ENCODE measurements around the gene PWP1.
"Not testable (repeated sequence)": the region's sequence is repeated elsewhere in the genome, so short reads cannot be mapped to it uniquely, and the experiment has no call there.

The PWP1 gene

DNA sequence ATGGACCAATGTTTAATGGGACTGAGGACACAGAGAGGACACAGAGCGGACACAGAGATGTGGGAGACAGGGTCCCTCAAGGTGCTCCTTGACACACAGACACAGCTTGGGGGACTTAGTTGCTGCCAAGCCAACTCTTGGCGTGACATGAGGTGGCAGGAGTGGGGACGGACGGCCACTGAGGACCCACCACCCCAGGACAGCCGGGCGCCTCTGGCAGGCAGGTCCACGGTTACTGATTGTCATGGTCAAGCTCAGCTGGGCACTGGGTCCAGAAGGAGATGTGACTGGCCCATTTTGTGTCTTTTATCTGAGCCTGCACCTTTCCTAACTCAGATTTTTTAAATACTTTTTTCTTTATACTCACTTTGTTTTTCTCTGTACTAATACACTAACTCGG lies 15.7 kb upstream of the PWP1 start:
- DNase-seq, result no peak

DNA sequence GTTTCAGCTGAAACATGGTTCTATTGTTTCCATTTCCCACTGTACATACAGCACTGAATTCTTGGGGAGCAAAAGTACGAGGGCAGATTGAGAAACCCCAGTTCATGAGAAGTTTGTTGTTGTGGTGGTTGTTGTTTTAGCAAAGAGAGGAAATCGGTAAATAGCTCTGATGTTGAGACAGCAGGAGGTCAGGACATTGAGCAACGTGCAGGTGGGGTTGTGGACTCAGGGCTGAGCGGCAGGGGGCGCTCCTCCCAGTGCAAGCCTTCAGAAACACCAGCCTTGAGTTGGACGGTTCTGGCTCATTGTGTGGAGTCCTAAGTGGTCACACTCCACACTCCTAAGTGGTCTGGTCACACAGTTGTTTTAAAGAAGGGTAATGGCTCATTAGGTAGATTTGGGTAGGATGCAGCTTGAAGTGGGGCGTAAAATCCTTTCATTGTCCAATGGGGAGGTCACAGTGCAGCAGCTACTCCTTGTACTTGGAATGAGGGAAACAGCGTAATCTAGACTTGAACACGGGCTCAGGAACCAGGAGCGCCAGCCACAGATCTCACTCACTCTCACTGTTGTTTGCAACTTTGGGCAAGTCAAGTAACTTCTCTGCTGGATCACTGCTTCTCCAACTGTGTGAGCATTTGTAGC lies 14.5 kb upstream of the PWP1 start:
- DNase-seq, result no peak

DNA sequence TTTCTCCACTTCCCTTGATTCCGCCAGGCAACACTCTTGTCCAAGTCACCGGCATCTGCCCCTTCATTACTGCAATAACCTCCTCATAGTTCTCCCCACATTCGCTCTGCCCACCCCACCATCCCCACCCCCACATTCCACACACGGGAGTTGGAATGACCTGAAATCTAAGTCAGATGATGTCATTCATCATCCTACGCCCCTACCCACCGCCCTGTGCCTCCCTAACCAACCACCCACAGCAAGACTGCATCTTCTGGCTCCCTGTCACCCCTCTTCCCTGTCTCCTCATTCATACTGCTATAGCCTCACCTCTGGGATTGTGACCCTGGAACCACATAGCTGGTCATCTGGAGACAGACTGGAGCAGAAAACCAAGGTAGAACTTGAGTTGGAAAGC lies 7.9 kb upstream of the PWP1 start:
- DNase-seq, result no peak

DNA sequence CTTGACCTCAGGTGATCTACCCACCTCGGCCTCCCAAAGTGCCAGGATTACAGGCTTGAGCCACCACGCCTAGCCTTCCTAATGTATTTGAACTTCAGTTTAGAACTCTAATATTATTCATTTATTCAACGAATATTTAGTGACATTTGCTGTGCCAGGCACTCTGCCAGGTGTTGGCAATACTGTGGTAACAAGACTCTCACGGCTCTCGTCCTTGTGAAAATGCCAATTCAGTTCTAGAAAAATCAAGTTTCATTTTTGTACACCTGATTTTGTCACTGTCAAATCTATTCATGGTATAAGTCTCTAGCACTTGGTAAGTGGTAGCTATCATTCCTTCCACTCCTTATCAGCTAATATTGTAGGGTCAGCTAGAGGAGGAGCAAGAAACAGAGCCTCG lies 6.3 kb upstream of the PWP1 start:
- DNase-seq, result no peak

DNA sequence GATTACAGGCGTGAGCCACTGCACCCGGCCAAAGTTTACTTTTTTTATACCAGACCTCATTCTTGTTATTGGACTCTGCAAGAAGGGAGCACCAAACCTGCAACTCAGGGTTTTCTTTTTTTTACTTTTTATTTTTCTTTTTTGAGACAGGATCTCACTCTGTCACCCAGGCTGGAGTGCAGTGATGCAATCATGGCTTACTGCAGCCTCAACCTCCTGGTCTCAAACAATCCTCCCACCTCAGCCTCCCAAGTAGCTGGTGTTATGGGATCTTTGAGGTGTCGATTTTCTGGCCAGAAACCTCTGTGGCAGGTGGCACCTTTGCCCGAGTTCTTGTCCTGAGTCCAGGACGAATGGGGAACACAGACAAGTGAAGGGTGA lies 4.2 kb upstream of the PWP1 start:
- DNase-seq, result no peak

DNA sequence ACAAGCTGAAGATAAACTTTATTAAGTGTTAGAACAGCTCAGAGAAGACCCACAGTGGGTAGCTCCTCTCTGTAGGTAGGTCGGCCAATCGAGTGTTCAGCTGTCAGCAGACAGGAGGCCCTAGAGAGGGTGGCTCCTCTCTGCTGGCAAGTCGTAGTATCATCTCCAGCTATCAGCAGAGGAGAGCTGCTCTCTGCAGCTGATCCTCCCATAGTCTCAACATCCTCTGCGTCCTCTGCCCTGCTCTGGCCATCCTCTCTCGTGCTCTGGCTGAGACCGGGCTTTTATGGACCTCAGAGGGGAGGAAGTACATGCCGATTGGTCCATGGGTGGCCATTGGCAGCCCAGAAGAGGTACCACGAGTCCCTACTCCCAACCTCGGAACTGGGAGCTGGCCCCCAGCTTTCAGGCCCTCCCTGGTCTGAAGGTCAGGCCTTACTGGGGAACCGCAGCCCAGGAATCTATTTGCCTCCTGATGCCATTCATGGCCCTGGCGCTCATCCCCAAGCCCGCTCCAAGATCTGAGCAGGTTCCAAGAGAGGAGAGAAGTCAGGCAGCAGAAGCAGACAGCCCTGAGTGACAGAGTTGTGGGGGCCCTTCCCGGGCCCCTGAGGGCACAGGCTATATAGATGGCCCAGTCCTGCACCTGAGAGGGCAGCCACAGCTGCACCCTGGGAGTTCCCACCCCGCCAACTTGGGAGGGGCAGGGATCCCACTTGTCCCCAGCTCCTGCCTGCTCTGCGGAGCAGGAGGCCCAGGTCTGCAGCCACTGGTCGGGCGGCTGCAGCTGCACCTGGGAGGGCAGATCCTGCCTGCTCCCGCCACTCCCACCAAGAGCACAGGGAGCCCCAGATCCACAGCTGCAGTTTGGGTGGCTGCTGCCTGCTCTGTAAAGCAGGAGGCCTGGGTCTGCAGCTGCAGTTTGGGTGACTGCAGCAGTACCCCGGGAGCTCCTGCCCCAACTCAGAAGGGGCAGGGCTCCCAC lies 3.5 kb upstream of the PWP1 start:
- no peak for DNase-seq

DNA sequence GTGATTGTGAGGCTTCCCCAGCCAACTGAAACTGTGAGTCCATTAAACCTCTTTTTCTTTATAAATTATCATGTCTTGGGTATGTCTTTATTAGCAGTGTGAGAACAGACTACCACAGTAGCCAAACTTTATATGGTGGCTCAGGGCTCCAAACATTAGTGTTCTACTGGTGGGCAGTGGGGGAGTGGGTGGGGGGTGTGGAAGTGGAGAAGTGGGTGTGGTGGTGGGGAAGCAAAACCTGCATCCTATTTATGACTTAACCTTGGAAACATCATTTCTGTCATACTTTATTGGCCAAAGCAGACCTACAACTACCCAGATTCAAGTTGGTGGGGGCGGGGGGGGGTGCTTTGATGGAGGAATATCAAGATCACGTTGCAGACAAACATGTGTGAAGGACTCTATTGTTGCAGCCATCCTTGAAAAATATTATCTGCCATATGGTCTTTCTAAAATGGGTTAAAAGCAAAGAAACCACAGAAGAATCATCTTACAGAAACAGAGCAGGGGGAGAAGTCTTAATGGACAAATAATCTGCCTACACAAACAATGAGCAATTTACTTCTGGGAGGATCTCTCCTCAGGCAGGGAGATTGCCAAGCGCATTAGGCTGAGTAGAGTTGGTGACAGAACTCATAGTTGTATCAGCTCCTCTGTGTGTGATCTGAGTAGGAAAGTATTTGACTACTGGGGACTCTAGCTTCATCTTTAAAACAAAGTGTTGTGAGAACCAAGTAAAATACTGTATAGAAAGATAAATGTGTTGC lies 1.4 kb upstream of the PWP1 start:
- DNase-seq, result no peak

DNA sequence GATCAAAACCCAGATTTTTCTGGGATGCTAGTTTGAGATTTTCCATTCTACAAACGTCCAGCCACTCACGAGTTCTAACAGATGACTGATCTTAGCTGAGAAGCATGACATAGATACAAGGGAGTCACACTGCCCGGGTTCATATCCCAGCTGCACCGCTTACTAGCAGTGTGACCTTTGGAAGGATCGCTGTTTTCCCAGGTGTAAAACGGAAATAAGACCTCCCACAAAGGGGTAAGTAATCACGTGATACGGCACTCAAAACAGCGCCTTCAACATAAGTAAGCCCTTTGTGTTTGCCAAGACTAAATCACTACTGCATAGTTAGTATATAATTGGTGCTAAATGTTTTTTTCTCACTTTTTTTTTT lies 624 bp upstream of the PWP1 start:
- DNase-seq, result no peak

DNA sequence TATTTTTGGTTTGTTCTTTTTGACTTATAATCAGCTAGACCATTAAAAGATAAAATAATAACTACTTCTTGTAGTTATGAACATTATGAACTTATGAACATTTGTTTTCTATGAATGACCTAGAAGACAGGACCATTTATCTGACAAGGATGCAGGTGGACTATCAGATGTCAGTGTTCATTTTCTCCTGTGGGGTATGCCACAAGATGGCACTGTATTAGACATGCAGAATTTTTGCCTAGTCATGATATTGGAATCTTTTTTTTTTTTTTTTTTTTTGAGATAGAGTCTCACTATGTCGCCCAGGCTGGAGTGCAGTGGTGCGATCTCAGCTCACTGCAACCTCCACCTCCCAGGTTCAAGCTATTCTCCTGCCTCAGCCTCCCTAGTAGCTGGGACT lies 10.2 kb downstream of the PWP1 start:
- not testable (repeated sequence) for DNase-seq

DNA sequence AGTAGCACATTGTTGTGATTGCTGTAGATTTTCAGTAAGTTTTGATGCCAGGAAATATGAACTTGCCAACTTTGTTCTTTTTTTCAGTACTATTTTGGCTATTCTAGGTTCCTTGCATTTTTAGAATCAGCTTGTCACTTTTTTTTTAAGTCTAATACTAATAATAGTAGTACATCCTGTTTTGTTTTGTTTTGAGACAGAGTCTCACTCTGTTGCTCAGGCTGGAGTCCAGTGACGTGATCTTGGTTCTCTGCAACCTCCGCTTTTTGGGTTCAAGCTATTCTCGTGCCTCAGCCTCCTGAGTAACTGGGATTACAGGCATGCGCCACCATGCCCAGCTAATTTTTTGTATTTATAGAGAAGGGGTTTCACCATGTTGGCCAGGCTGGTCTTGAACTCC lies 16.5 kb downstream of the PWP1 start:
- DNase-seq, result no peak

DNA sequence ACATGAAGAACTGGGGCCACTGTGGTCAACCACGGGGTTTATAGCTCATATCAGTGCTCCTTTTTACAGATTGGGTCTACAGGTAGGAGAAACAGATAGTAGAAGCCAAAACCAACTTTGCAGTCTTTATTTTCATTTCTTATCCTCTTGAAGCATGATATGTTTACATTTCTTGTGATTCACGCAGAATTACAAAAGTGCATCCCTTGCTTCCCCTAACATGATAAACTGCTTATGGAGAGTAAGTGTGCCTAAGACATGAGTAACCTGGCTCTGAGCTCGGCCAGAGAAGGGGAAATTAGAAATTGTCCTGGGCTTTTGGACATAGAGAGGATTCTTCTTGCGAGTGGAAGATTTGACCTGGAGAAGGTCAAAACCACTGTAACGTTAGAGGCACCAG lies 18.4 kb downstream of the PWP1 start:
- DNase-seq, result no peak

DNA sequence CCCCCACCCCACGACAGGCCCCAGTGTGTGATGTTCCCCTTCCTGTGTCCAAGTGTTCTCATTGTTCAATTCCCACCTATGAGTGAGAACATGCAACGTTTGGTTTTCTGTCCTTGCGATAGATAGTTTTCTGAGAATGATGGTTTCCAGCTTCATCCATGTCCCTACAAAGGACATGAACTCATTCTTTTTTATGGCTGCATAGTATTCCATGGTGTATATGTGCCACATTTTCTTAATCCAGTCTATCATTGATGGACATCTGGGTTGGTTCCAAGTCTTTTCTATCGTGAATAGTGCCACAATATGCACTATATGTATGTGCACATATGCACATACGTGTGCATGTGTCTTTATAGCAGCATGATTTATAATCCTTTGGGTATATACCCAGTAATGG lies 19.9 kb downstream of the PWP1 start:
- DNase-seq, result not testable (repeated sequence)

DNA sequence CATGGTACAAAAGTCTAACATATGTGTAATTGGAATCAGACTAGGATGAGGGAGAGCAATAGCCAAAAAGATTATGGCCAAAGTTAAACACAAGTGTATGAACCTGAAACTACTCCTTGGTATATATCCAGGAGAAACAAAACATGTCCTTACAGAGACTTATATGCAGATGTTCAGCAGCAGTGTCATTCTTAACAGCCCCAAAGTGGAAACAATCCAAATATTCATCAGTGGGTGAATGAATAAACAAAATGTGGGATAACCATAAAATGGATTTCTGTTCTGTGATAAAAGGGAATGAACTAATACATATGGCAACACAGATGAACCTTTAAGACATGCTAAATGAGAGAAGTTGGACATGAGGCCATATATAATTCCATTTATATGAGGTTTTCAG lies 30.2 kb downstream of the PWP1 start:
- DNase-seq, result no peak

DNA sequence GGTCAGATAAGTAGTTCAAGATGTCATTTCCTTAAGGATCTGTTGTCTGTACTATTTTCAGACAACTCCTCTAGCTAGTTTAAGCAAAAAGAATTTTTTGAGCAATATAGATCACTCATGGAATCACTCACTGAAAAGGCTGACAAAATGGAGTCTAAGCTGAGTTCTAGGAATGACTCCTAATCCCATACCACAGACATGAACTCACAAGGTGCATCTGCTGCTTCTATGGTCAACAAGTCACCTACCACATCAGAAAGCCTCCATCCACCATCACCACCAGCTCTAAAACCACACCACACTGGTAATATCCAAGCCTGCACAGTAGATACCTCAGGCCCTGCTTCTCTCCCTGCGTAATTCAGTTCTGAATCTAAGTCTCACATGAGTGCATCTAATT lies 33.0 kb downstream of the PWP1 start:
- no peak for DNase-seq

DNA sequence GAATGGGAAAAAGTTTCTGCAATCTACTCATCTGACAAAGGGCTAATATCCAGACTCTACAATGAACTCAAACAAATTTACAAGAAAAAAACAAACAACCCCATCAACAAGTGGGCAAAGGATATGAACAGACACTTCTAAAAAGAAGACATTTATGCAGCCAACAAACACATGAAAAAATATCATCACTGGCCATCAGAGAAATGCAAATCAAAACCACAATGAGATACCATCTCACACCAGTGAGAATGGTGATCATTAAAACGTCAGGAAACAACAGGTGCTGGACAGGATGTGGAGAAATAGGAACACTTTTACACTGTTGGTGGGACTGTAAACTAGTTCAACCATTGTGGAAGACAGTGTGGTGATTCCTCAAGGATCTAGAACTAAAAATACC lies 41.7 kb downstream of the PWP1 start:
- DNase-seq, result not testable (repeated sequence)

DNA sequence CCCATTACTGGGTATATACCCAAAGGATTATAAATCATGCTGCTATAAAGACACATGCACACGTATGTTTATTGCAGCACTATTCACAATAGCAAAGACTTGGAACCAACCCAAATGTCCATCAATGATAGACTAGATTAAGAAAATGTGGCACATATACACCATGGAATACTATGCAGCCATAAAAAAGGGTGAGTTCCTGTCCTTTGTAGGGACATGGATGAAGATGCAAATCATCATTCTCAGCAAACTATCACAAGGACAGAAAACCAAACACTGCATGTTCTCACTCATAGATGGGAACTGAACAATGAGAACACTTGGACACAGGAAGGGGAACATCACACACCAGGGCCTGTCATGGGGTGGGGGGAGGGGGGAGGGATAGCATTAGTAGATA lies 42.1 kb downstream of the PWP1 start:
- DNase-seq, result not testable (repeated sequence)

DNA sequence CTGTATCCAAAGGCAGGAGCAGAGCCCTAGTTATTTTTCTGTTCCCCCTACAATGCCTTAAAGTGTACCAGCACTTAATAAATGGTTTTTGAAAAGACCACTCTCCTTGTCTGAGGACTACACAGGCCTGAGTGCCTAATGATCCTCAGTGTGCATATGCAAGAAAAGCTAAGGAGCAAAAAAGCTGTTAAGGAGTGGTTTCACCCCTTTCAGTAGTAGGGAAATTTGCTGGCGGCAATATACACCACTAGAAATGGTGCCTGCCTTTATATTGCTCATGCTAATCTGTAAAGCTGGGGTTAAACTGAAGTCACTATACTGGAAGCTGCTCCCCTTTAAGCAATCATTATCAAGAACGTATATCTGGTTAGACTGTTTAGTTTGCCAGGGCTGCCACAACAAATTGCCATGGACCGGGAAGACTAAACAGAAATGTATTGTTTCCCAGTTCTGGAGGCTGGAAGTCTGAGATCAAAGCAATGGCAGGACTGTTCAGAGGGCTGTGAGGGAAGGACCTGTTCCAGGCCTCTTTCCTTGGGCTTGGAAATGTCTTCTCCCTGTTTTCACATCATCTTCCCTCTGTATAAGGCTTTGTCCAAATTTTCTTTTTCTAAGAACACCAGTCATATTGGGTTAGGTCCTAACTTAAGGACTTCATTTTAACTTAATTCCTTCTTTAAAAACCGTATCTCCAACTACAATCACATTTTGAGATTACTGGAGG lies 45.2 kb downstream of the PWP1 start:
- no peak for DNase-seq

DNA sequence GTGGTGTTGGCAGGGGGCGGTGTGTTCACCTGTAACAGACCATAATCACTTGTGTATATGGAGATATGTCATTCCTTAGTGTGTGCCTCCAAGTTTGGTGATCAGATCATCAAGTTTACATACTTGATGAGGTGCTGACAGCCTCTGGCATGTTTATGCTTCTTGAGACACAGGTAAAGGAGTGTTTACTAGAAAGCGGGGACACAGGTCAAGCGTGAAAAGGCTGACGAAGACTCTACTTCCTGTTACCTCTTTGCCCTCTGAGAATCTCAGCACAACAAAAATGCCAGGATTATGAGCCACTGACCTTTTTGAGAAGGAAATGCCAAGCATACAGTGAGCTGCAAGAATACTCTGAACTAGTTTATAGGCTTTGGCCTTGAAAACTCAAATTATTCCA lies 45.8 kb downstream of the PWP1 start:
- no peak for DNase-seq

DNA sequence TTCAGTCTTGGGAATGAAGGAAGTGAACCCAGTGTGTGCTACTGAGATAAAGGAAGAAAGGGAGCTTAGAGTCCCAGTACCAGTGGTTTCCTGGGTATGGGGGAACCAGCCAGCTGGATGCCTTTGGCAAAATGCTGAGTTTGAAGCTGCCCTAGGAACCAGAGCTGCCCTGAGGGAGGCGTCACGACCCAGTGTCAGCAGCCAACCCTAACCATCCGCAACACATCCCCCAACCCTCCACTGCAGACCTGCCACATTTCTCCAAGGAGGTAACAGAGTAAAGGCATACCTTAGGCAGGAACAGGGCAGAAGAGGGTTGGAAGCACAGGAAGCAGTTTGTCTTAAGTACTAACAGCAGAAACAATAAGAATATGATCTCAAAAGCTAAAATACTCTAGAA lies 46.8 kb downstream of the PWP1 start:
- DNase-seq, result no peak

DNA sequence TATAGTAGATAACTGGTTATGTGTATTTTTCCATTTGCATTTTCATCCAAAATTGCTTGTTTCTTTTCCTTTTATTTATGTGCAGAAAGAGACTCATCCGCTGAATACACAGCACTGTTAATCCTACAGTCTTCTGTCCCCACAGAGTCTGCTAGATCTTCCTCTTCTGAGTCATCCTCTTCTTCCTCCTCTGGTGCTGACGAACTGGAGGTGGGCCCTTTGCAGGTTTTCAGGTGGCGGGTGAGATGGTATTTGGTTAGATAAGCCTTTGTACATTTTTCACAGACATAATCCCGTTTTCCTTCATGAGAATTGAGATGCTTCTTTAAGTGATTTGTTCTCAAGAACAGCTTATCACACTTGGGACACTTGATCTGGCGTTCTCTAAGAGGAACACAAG lies 48.5 kb downstream of the PWP1 start:
- no peak for DNase-seq

DNA sequence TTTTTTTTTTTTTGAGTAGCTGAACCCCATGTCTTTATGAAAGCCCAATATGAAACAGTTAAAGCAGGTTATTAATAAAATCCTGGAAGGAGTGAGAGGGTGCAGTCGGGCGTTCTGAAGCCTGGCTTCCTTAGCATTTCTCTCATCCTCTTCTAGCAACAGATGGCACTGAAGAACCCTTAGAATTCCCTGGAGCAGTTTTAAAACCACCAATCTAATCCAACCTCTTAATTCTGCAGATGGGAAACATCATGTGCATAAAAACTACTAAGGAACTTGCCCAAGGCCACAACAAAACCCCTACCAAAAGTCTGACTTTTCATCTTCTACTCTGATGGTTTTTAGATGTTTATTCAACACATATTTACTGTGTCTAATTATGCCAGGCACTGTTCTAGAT lies 50.2 kb downstream of the PWP1 start:
- no peak for DNase-seq

DNA sequence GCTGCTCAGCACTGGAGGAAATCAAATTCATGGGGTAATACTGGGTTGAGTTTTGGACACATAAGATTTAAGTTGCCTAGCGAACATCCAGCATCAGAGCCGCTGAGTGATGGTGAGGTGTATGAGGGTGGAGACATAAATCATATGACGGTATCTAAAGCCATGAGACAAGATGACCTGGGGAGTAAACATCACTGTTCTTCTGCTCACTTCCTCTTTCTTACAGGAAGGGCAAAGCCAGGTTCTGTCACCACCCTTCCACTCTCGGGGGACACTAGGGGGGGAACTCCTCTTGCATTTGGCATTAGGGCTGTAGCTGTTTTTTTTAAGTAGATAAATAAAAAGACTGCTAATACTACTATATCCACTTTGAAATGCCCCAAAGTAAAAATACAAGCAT lies 51.3 kb downstream of the PWP1 start:
- no peak for DNase-seq

DNA sequence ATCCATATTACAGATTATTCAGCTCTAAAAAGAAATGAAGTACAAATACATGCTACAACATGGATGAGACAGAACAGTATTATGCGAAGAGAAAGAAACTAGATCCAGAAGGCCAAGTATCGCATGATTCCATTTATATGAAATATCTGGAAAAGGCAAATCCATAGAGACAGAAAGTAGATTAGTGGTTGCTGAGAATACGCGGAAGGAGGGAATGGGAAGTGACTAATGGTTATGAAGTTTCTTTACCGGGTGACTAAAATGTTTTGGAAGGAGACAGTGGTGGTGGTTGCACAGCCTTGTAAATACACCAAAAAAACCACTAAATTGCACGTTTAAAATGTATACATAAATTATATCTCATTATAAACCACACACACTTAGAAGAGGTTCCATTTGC lies 62.9 kb downstream of the PWP1 start:
- no peak for DNase-seq

All from NCI-H446 treated with DMSO at 0.1 percent for 48 hours (cell line).